WTC11 (cell line): ENCODE data around the gene GJA1. TPM values are rescaled to one million over a fixed set of nuclear protein-coding genes. Genes with fewer than 3 reads are reported as not detected.

Experiments
- ATAC-seq: fragments of 200-7000 bp; cut with Tn5 transposase; 2 replicates; pipeline ENCODE4 v1.10.0; 2021; ENCODE audit warnings: mild to moderate bottlenecking, moderate library complexity
- CTCF ChIA-PET: fragments of 300-600 bp; sonication (Branson Sonifier 250); formaldehyde crosslinking; loops from one replicate; lab custom pipeline; 2021; ENCODE audit warnings: antibody characterized with exemption; lab: Charles Lee
- POLR2A ChIA-PET: fragments of 350-600 bp; sonication (Branson Sonifier 250); formaldehyde crosslinking; loops from one replicate; lab custom pipeline; 2021; ENCODE audit warnings: antibody characterized with exemption; lab: Charles Lee
- DNase-seq: peaks from one replicate; pipeline ENCODE4 v3.0.0; 2021; ENCODE audit warnings: low spot score
- H3K27ac Mint-ChIP-seq: 2 replicates; pipeline ENCODE4 v1.8.0; 2021; ENCODE audit warnings: mixed read lengths
- H3K27me3 Mint-ChIP-seq: 2 replicates; pipeline ENCODE4 v1.8.0; 2021; ENCODE audit warnings: low read depth, mild to moderate bottlenecking, moderate library complexity, mixed read lengths
- H3K36me3 Mint-ChIP-seq: 2 replicates; pipeline ENCODE4 v1.8.0; 2021; ENCODE audit warnings: mixed read lengths
- H3K4me1 Mint-ChIP-seq: 2 replicates; pipeline ENCODE4 v1.8.0; 2022; ENCODE audit warnings: mixed read lengths
- H3K4me3 Mint-ChIP-seq: 2 replicates; pipeline ENCODE4 v1.8.0; 2021; ENCODE audit warnings: mild to moderate bottlenecking, moderate library complexity, mixed read lengths
- H3K9me3 Mint-ChIP-seq: 2 replicates; pipeline ENCODE4 v1.8.0; 2021; ENCODE audit warnings: mixed read lengths
- AR ChIP-seq: fragments of 250-450 bp; sonication (Bioruptor Pico); IDR thresholded peaks from 2 replicates; pipeline ENCODE4 v1.9.0; 2021; ENCODE audit warnings: mild to moderate bottlenecking
- ATF3 ChIP-seq: sonication (generic); formaldehyde crosslinking; conservative IDR thresholded peaks from 2 replicates; pipeline ENCODE4 v1.8.1; 2022; ENCODE audit warnings: mild to moderate bottlenecking, missing genetic modification reagents
- CTCF ChIP-seq: fragments of 200-600 bp; IDR thresholded peaks from 2 replicates; pipeline ENCODE4 v1.8.0; 2022; ENCODE audit warnings: antibody characterized with exemption
- ELF4 ChIP-seq: sonication (generic); formaldehyde crosslinking; IDR thresholded peaks from 2 replicates; pipeline ENCODE4 v1.8.1; 2022; ENCODE audit warnings: low read depth, mild to moderate bottlenecking, moderate library complexity, missing genetic modification reagents
- FOXK1 ChIP-seq: sonication (generic); formaldehyde crosslinking; IDR thresholded peaks from 2 replicates; pipeline ENCODE4 v1.8.0; 2022; ENCODE audit warnings: mild to moderate bottlenecking, moderate library complexity, missing genetic modification reagents
- GTF2I ChIP-seq: fragments of 250-450 bp; sonication (Bioruptor Pico); conservative IDR thresholded peaks from 2 replicates; pipeline ENCODE4 v1.4.0; 2021; ENCODE audit warnings: mild to moderate bottlenecking
- HMGA2 ChIP-seq: fragments of 250-450 bp; sonication (Bioruptor Pico); IDR thresholded peaks from 2 replicates; pipeline ENCODE4 v1.4.0; 2021; ENCODE audit warnings: mild to moderate bottlenecking, moderate library complexity
- IRF1 ChIP-seq: sonication (generic); formaldehyde crosslinking; IDR thresholded peaks from 2 replicates; pipeline ENCODE4 v1.8.0; 2023; ENCODE audit warnings: missing genetic modification reagents
- JAZF1 ChIP-seq: fragments of 250-450 bp; sonication (Bioruptor Pico); IDR thresholded peaks from 2 replicates; pipeline ENCODE4 v1.9.0; 2021; ENCODE audit warnings: moderate library complexity, mild to moderate bottlenecking, inconsistent platforms
- MAX ChIP-seq: sonication (generic); formaldehyde crosslinking; IDR thresholded peaks from 2 replicates; pipeline ENCODE4 v1.8.0; 2022; ENCODE audit warnings: mild to moderate bottlenecking, missing genetic modification reagents
- MXD4 ChIP-seq: fragments of 250-450 bp; sonication (Bioruptor Pico); IDR thresholded peaks from 2 replicates; pipeline ENCODE4 v1.8.0; 2021; ENCODE audit warnings: mild to moderate bottlenecking, moderate library complexity, borderline replicate concordance
- NFE2L1 ChIP-seq: sonication (generic); formaldehyde crosslinking; IDR thresholded peaks from 2 replicates; pipeline ENCODE4 v1.8.1; 2023; ENCODE audit warnings: missing genetic modification reagents
- NR2C2 ChIP-seq: sonication (generic); formaldehyde crosslinking; IDR thresholded peaks from 2 replicates; pipeline ENCODE4 v1.8.0; 2022; ENCODE audit warnings: mild to moderate bottlenecking, missing genetic modification reagents
- STAT6 ChIP-seq: sonication (generic); formaldehyde crosslinking; conservative IDR thresholded peaks from 2 replicates; pipeline ENCODE4 v1.8.1; 2023; ENCODE audit warnings: mild to moderate bottlenecking, low read depth, missing genetic modification reagents, moderate library complexity
- ZBTB21 ChIP-seq: sonication (generic); formaldehyde crosslinking; IDR thresholded peaks from 2 replicates; pipeline ENCODE4 v1.8.1; 2023; ENCODE audit warnings: mild to moderate bottlenecking, missing genetic modification reagents, borderline replicate concordance
- ZNF219 ChIP-seq: sonication (generic); formaldehyde crosslinking; IDR thresholded peaks from 2 replicates; pipeline ENCODE4 v1.8.0; 2023; ENCODE audit warnings: missing genetic modification reagents, mild to moderate bottlenecking, borderline replicate concordance
- ZNF232 ChIP-seq: sonication (generic); formaldehyde crosslinking; IDR thresholded peaks from 2 replicates; pipeline ENCODE4 v1.8.0; 2022; ENCODE audit warnings: mild to moderate bottlenecking, missing genetic modification reagents
- ZNF512 ChIP-seq: sonication (generic); formaldehyde crosslinking; IDR thresholded peaks from 2 replicates; pipeline ENCODE4 v1.8.1; 2022; ENCODE audit warnings: missing genetic modification reagents, borderline replicate concordance
- ZNF532 ChIP-seq: fragments of 250-450 bp; sonication (Bioruptor Pico); IDR thresholded peaks from 2 replicates; pipeline ENCODE4 v1.9.0; 2021; ENCODE audit warnings: mild to moderate bottlenecking, borderline replicate concordance
- total RNA-seq: library from RNA; stranded (reverse); gene quantifications from 3 replicates; pipeline ENCODE4 v1.2.3, GENCODE V29; 2021

GJA1 gene
- total RNA-seq, 1 experiment from 2014 or later: 546 TPM

GRCh38 chr6:121413879-121414278 is 21.6 kb upstream of the GJA1 start:
- DNase-seq (no peak), ATAC-seq (no peak)
- H3K4me3 Mint-ChIP-seq: no peak overlapping the region
- no peaks in the 10 kb centered on the region; the same call in 1 of the 2 replicates for H3K27me3 Mint-ChIP-seq
- ChIA-PET POLR2A (interaction anchor here (0.6 kb wide), 1 partner anchor 279 kb away, joined by 4 read pairs; no protein-coding TSS in a partner anchor), CTCF (no interaction called here)
- no peak for TF ChIP-seq IRF1 (CRISPR knock-in tag)
- TF ChIP-seq ZBTB21 (CRISPR knock-in tag): no peak
- TF ChIP-seq ZNF232 (CRISPR knock-in tag): no peak
- TF ChIP-seq JAZF1 (CRISPR knock-in tag): no peak
- TF ChIP-seq AR (CRISPR knock-in tag): no peak
- TF ChIP-seq GTF2I (CRISPR knock-in tag): no peak
- TF ChIP-seq CTCF: no peak
- no peak for TF ChIP-seq ZNF532
- no peak for TF ChIP-seq NFE2L1 (CRISPR knock-in tag)
- TF ChIP-seq ATF3 (CRISPR knock-in tag): no peak
- no peak for TF ChIP-seq STAT6
- TF ChIP-seq ZNF512 (CRISPR knock-in tag): no peak
- no peak for TF ChIP-seq HMGA2 (CRISPR knock-in tag)
- no peak for TF ChIP-seq ZNF219 (CRISPR knock-in tag)
- no peak for TF ChIP-seq ELF4
- TF ChIP-seq MAX: no peak
- TF ChIP-seq NR2C2 (CRISPR knock-in tag): no peak
- no peak for TF ChIP-seq MXD4 (CRISPR knock-in tag)
- TF ChIP-seq FOXK1: no peak
- no peak overlapping the region for H3K27ac Mint-ChIP-seq
- 0 out of 2 replicates have a peak, but pooled peaks cover 4% of the 10 kb centered on the region for H3K4me1 Mint-ChIP-seq
- peaks cover 5% of the 10 kb centered on the region for H3K36me3 Mint-ChIP-seq
- peaks cover 16% of the 10 kb centered on the region for H3K9me3 Mint-ChIP-seq
